Ovary (tissue), 3 donors: ENCODE measurements around the gene PRKD1.

ENCODE experiments used
- POLR2A ChIP-seq: fragments of 450-650 bp; IDR thresholded peaks from one replicate; pipeline ENCODE4 v1.6.1; 2017; ENCODE audit warnings: antibody characterized with exemption, mild to moderate bottlenecking, moderate library complexity
- TF ChIP-seq, protein P1 (sequence below), 3 donors: fragments of 450-650 bp in 2 of 3; fragments of 200-600 bp in 1 of 3; IDR thresholded peaks; one replicate each; pipeline versions ENCODE4 v1.5.1 to v1.8.0; 2016 to 2022; ENCODE audit warnings: antibody characterized with exemption in 3 of 3, mild to moderate bottlenecking in 1 of 3
- donor health status: DM: no; HTN: no; CAD: no.

DNA sequence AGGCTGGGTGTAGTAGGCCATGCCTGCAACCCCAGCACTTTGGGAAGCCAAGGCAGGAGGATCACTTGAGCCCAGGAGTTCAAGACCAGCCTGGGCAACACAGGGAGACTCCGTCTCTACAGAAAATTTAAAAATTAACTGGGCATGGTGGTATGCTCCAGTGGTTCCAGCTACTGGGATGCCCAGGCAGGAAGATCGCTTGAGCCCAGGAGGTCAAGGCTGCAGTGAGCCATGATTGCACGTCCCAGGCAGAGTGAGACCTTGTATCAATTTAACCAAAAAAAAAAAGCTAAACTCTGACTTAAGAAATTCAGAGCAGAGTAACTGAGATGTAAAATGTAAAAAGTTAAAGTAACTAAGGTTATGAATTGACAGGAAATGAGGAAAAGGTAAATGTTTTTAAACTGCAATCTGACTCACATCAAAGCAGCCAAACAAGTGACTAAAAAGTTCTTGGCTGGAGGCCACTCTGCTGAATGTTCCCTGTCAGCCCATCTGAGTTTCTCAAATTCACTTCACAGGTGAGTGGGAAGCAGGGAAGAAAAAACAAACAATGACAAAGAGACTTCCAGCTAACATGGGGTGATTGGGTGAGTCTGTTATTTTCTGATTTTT lies 21.3 kb downstream of the PRKD1 start:
- TF ChIP-seq, protein P1, sequence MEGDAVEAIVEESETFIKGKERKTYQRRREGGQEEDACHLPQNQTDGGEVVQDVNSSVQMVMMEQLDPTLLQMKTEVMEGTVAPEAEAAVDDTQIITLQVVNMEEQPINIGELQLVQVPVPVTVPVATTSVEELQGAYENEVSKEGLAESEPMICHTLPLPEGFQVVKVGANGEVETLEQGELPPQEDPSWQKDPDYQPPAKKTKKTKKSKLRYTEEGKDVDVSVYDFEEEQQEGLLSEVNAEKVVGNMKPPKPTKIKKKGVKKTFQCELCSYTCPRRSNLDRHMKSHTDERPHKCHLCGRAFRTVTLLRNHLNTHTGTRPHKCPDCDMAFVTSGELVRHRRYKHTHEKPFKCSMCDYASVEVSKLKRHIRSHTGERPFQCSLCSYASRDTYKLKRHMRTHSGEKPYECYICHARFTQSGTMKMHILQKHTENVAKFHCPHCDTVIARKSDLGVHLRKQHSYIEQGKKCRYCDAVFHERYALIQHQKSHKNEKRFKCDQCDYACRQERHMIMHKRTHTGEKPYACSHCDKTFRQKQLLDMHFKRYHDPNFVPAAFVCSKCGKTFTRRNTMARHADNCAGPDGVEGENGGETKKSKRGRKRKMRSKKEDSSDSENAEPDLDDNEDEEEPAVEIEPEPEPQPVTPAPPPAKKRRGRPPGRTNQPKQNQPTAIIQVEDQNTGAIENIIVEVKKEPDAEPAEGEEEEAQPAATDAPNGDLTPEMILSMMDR (IDR thresholded peaks at IDR 0.05): no peak
- TF ChIP-seq POLR2A: no peak
